GM21423 (cell line): ENCODE results near the gene APOM.

ENCODE experiments used
- ATAC-seq: cut with Tn5 transposase; IDR thresholded peaks from one replicate; pipeline ENCODE4 v1.9.1; 2021; ENCODE audit warnings: mild to moderate bottlenecking, moderate library complexity; ENCODE audit not compliant: unreplicated experiment

The APOM gene

GRCh38 chr6:31702819-31703716 lies 47.4 kb downstream of the APOM start, which contains the start of gene ABHD16A:
TSS of gene ABHD16A (minus strand) at chr6:31703324. CDS start at chr6:31703281, 43 bp downstream.
- peak; percentile 84 for ATAC-seq

GRCh38 chr6:31705931-31706330 lies 50.2 kb downstream of the APOM start:
- no peak for ATAC-seq

- ATAC-seq: no peak
Measured at GRCh38 chr6:31706599-31706998, 50.9 kb downstream of the APOM start, which contains the start of gene LY6G6F. TSS of gene LY6G6F (plus strand) at chr6:31706866. CDS start at chr6:31706907, 41 bp downstream.

GRCh38 chr6:31707701-31708100 lies 52.0 kb downstream of the APOM start:
- ATAC-seq: no peak
